T-helper 9 cell (primary cell): Measurements from ENCODE around the gene RPL38.
A peak's percentile ranks its signal among the peaks of the same experiment; 100 is the strongest.
"Not testable (repeated sequence)": the region's sequence is repeated elsewhere in the genome, so short reads cannot be mapped to it uniquely, and the experiment has no call there.

ENCODE experiments used
- DNase-seq: peaks from one replicate; pipeline ENCODE4 v3.0.0-alpha.2; 2020

Gene RPL38

GRCh38 chr17:74185571-74186185 lies 17.8 kb upstream of the RPL38 start:
- DNase-seq, result no peak

- DNase-seq, result no peak
Observed at GRCh38 chr17:74186498-74186897, 17.0 kb upstream of the RPL38 start.

- DNase-seq, result no peak
Observed at GRCh38 chr17:74187761-74188160, 15.7 kb upstream of the RPL38 start.

- DNase-seq, result not testable (repeated sequence)
Observed at GRCh38 chr17:74188687-74189086, 14.8 kb upstream of the RPL38 start.

GRCh38 chr17:74190154-74190553 lies 13.3 kb upstream of the RPL38 start:
- no peak for DNase-seq

- no peak for DNase-seq
Observed at GRCh38 chr17:74190807-74191406, 12.6 kb upstream of the RPL38 start.

- DNase-seq, result no peak
Observed at GRCh38 chr17:74192950-74193781, 10.3 kb upstream of the RPL38 start.

- no peak for DNase-seq
Observed at GRCh38 chr17:74194682-74195081, 8.8 kb upstream of the RPL38 start.

- no peak for DNase-seq
Observed at GRCh38 chr17:74196541-74197317, 6.7 kb upstream of the RPL38 start.

GRCh38 chr17:74197801-74198200 lies 5.7 kb upstream of the RPL38 start:
- no peak for DNase-seq

GRCh38 chr17:74198694-74199093 lies 4.8 kb upstream of the RPL38 start:
- no peak for DNase-seq

GRCh38 chr17:74199306-74200092 lies 4.0 kb upstream of the RPL38 start:
- DNase-seq, result peak; percentile 58

GRCh38 chr17:74200112-74200511 lies 3.4 kb upstream of the RPL38 start:
- no peak for DNase-seq

- no peak for DNase-seq
Observed at GRCh38 chr17:74201250-74201649, 2.2 kb upstream of the RPL38 start.

GRCh38 chr17:74201948-74202347 lies 1.5 kb upstream of the RPL38 start:
- no peak for DNase-seq

GRCh38 chr17:74202938-74203337 lies 540 bp upstream of the RPL38 start:
- DNase-seq, result no peak

GRCh38 chr17:74204474-74204873 lies 996 bp downstream of the RPL38 start:
- DNase-seq, result no peak

- DNase-seq, result no peak
Observed at GRCh38 chr17:74205274-74205673, 1.8 kb downstream of the RPL38 start.

- no peak for DNase-seq
Observed at GRCh38 chr17:74206332-74206818, 2.9 kb downstream of the RPL38 start.

- DNase-seq, result peak; percentile 76
Observed at GRCh38 chr17:74210191-74211140, 7.0 kb downstream of the RPL38 start.
